GM12892 (cell line): ENCODE measurements around the gene SERINC5.

ENCODE experiments used
- POLR2A ChIP-seq: IDR thresholded peaks from 2 replicates; pipeline ENCODE4 v1.6.1; 2011; ENCODE audit warnings: low read depth, low read length, control low read depth
- POLR2AphosphoS5 ChIP-seq: IDR thresholded peaks from 2 replicates; pipeline ENCODE4 v1.6.1; 2011; ENCODE audit warnings: low read depth, low read length, control low read depth
- TAF1 ChIP-seq: IDR thresholded peaks from 2 replicates; pipeline ENCODE4 v1.6.1; 2011; ENCODE audit warnings: low read depth, mild to moderate bottlenecking, control low read depth, low read length, borderline replicate concordance

GRCh38 chr5:80116465-80116864 lies 139.4 kb downstream of the SERINC5 start:
- TF ChIP-seq POLR2AphosphoS5 (no peak), POLR2A (no peak), TAF1 (no peak)
